RWPE2 (cell line): Measurements from ENCODE around the gene TLK2.
"Not testable (repeated sequence)": the region's sequence is repeated elsewhere in the genome, so short reads cannot be mapped to it uniquely, and the experiment has no call there.

Source experiments
- ATAC-seq: fragments of 200-7000 bp; cut with Tn5 transposase; 3 replicates; pipeline ENCODE4 v1.9.1; 2021; ENCODE audit warnings: low read depth
- DNase-seq: peaks from one replicate; pipeline ENCODE4 v3.0.0-alpha.2; 2020; ENCODE audit warnings: low spot score
- H3K27ac ChIP-seq: fragments of 450-650 bp; 2 replicates; pipeline ENCODE4 v1.5.1; 2017; ENCODE audit warnings: mild to moderate bottlenecking; ENCODE audit not compliant: poor library complexity, severe bottlenecking
- H3K27me3 ChIP-seq: fragments of 250-450 bp; sonication (Bioruptor Pico); 2 replicates; pipeline ENCODE4 v1.5.1; 2021; ENCODE audit warnings: mild to moderate bottlenecking, moderate library complexity; ENCODE audit not compliant: insufficient read depth, poor library complexity, severe bottlenecking
- H3K36me3 ChIP-seq: fragments of 250-450 bp; sonication (Bioruptor Pico); 2 replicates; pipeline ENCODE4 v1.5.1; 2020; ENCODE audit warnings: low read depth, mild to moderate bottlenecking, moderate library complexity
- H3K4me1 ChIP-seq: fragments of 250-450 bp; sonication (Bioruptor Pico); 2 replicates; pipeline ENCODE4 v1.5.1; 2021; ENCODE audit warnings: mild to moderate bottlenecking, moderate library complexity; ENCODE audit not compliant: insufficient read depth, poor library complexity, severe bottlenecking
- H3K4me3 ChIP-seq: fragments of 250-450 bp; sonication (Bioruptor Pico); 2 replicates; pipeline ENCODE4 v1.5.1; 2021; ENCODE audit warnings: mild to moderate bottlenecking, moderate library complexity; ENCODE audit not compliant: severe bottlenecking
- H3K9me3 ChIP-seq: fragments of 250-450 bp; sonication (Bioruptor Pico); 2 replicates; pipeline ENCODE4 v1.5.1; 2021; ENCODE audit warnings: mild to moderate bottlenecking, moderate library complexity; ENCODE audit not compliant: severe bottlenecking
- TF ChIP-seq, protein P1 (sequence below): fragments of 450-650 bp; IDR thresholded peaks from one replicate; pipeline ENCODE4 v1.5.1; 2017; ENCODE audit warnings: mild to moderate bottlenecking, moderate library complexity; ENCODE audit not compliant: poor library complexity, severe bottlenecking

Gene TLK2

DNA sequence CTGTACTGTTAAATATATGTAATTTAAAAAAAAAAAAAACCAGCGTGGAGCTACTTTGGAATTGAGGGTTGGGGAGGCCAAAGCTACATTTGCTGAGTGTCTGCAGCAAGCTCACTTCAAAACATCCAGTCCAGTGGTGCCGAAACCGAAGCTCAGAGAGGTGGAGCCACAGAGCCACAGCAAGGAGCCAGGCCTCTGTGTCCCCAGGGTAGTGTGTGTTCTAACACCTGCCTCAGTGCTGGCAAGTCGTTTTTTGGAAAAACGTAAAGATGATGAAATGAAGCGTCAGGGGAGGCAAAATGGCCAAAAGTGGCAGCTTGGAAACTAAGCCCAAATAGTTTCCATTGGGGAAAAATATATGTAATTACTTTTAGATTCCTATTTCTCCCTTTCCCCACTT, 112.7 kb downstream of the TLK2 start:
- peak overlapping the region; percentile 81 for H3K27ac ChIP-seq
- ATAC-seq: no peak

DNA sequence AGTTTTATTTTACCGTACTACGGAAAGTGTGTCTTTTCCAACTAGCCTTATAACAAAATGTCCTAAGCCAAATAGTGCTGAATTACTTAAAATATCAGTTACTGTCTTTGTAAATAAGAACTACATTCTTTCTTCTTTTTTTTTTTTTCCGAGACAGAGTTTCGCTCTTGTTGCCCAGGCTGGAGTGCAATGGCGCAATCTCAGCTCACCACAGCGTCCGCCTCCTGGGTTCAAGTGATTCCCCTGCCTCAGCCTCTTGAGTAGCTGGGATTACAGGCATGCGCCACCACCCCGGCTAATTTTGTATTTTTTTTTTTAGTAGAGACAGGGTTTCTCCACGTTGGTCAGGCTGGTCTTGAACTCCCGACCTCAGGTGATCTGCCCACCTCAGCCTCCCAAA, 113.2 kb downstream of the TLK2 start:
- peaks cover 61% of the 10 kb centered on the region for H3K36me3 ChIP-seq
- not testable (repeated sequence) for DNase-seq, H3K9me3 ChIP-seq

More for the DNA sequence above, 112.7 kb downstream of the TLK2 start:
- Histone ChIP-seq H3K9me3 (no peaks in the 10 kb centered on the region), H3K4me1 (peaks cover 15% of the 10 kb centered on the region), H3K27me3 (no peaks in the 10 kb centered on the region), H3K4me3 (no peak overlapping the region), H3K36me3 (peaks cover 60% of the 10 kb centered on the region)
- no peak for DNase-seq
- TF ChIP-seq, protein P1, sequence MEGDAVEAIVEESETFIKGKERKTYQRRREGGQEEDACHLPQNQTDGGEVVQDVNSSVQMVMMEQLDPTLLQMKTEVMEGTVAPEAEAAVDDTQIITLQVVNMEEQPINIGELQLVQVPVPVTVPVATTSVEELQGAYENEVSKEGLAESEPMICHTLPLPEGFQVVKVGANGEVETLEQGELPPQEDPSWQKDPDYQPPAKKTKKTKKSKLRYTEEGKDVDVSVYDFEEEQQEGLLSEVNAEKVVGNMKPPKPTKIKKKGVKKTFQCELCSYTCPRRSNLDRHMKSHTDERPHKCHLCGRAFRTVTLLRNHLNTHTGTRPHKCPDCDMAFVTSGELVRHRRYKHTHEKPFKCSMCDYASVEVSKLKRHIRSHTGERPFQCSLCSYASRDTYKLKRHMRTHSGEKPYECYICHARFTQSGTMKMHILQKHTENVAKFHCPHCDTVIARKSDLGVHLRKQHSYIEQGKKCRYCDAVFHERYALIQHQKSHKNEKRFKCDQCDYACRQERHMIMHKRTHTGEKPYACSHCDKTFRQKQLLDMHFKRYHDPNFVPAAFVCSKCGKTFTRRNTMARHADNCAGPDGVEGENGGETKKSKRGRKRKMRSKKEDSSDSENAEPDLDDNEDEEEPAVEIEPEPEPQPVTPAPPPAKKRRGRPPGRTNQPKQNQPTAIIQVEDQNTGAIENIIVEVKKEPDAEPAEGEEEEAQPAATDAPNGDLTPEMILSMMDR: no peak

GRCh38 chr17:62592341-62593099, 113.9 kb downstream of the TLK2 start:
- H3K9me3 ChIP-seq: no peaks in the 10 kb centered on the region
- TF ChIP-seq, protein P1: peak; percentile 45
- H3K4me1 ChIP-seq: peaks cover 15% of the 10 kb centered on the region
- peak overlapping the region; percentile 81 for H3K27ac ChIP-seq
- no peak overlapping the region for H3K4me3 ChIP-seq
- ATAC-seq (peak; percentile 95), DNase-seq (no peak)
- peaks cover 61% of the 10 kb centered on the region for H3K36me3 ChIP-seq
- no peaks in the 10 kb centered on the region for H3K27me3 ChIP-seq

More for the DNA sequence above, 113.2 kb downstream of the TLK2 start:
- H3K27me3 ChIP-seq, ATAC-seq, H3K4me3 ChIP-seq: not testable (repeated sequence)
- peaks cover 15% of the 10 kb centered on the region for H3K4me1 ChIP-seq
- peak overlapping the region; percentile 81 for H3K27ac ChIP-seq

DNA sequence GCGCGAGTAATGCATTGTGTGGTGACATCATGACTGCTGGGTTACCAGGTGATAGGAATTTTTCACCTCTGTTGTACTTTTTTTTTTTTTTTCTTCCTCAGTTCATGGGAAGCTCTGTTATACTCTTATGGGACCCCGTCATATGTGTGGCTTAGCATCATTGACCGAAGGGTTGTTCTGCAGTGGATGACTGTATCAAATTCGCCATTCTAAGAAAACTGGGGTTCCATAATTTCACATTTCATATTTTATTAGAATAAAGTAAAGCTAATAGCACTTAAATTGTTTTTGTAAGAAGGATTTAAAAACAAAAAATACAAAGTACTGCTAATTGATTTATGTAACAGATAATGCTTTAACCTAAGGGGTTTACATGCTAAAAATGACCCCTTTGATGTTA, 116.9 kb downstream of the TLK2 start:
- no peak for ATAC-seq
- peaks cover 77% of the 10 kb centered on the region for H3K36me3 ChIP-seq
- H3K27me3 ChIP-seq: no peaks in the 10 kb centered on the region
- DNase-seq: no peak
- no peaks in the 10 kb centered on the region for H3K9me3 ChIP-seq
- TF ChIP-seq, protein P1: no peak
- H3K27ac ChIP-seq: no peak overlapping the region
- H3K4me3 ChIP-seq: no peak overlapping the region
- H3K4me1 ChIP-seq: peaks cover 15% of the 10 kb centered on the region

GRCh38 chr17:62596662-62597061, 118.0 kb downstream of the TLK2 start:
- Histone ChIP-seq H3K36me3 (peaks cover 80% of the 10 kb centered on the region), H3K27me3 (no peaks in the 10 kb centered on the region), H3K27ac (no peak overlapping the region), H3K9me3 (no peaks in the 10 kb centered on the region), H3K4me1 (peaks cover 11% of the 10 kb centered on the region), H3K4me3 (no peak overlapping the region)
- ATAC-seq (no peak), DNase-seq (no peak)
- TF ChIP-seq, protein P1: no peak
